ENCODE results near the gene MYL4. TPM values are rescaled to one million over a fixed set of nuclear protein-coding genes. Genes with fewer than 3 reads are reported as not detected.
A peak's percentile ranks its signal among the peaks of the same experiment; 100 is the strongest.
"Not testable (repeated sequence)": the region's sequence is repeated elsewhere in the genome, so short reads cannot be mapped to it uniquely, and the experiment has no call there.

Gene MYL4
- 1.9 TPM for polyA plus RNA-seq (ENCODE audit: insufficient read length)
- long read RNA-seq, donor 1, partial matches to known transcripts: 0 of 2 reads
- long read RNA-seq, donor 1, other reads (novel, unspliced or antisense): 0 of 2 reads
- long read RNA-seq, donor 2, partial matches to known transcripts: 0 of 1 reads
- long read RNA-seq, donor 2, other reads (novel, unspliced or antisense): 0 of 1 reads
- long read RNA-seq, donor 3, partial matches to known transcripts: 0 of 1 reads
- long read RNA-seq, donor 3, other reads (novel, unspliced or antisense): 0 of 1 reads
- long read RNA-seq, donor 4: 0 reads
- long read RNA-seq, donor 5, partial matches to known transcripts: 0 of 3 reads
- long read RNA-seq, donor 5, other reads (novel, unspliced or antisense): 0 of 3 reads
- long read RNA-seq, donor 6, partial matches to known transcripts: 0 of 3 reads
- long read RNA-seq, donor 6, other reads (novel, unspliced or antisense): 0 of 3 reads
- long read RNA-seq, donor 7, partial matches to known transcripts: 0 of 1 reads
- long read RNA-seq, donor 7, other reads (novel, unspliced or antisense): 0 of 1 reads
- long read RNA-seq, donor 8: 0 reads

- DNase-seq: no peak
These were observed at the start of gene MYL4 for GRCh38 chr17:47208744-47209488. Gene MYL4 (plus strand): TSS chr17:47209348. CDS start chr17:47209423, 75 bp downstream.

- no peak for DNase-seq
These were observed 47.0 kb upstream of the MYL4 start for GRCh38 chr17:47162013-47162622.

- no peak for DNase-seq
These were observed 44.9 kb upstream of the MYL4 start for GRCh38 chr17:47164263-47164662.

- DNase-seq: no peak
These were observed 44.0 kb upstream of the MYL4 start for GRCh38 chr17:47165137-47165536.

- not testable (repeated sequence) for DNase-seq
These were observed 42.3 kb upstream of the MYL4 start for GRCh38 chr17:47166854-47167253.

- not testable (repeated sequence) for DNase-seq
These were observed 40.3 kb upstream of the MYL4 start for GRCh38 chr17:47168896-47169295.

- no peak for DNase-seq
These were observed 38.4 kb upstream of the MYL4 start for GRCh38 chr17:47170710-47171109.

- no peak for DNase-seq
These were observed 36.2 kb upstream of the MYL4 start for GRCh38 chr17:47172696-47173565.

- not testable (repeated sequence) for DNase-seq
These were observed 34.3 kb upstream of the MYL4 start for GRCh38 chr17:47174823-47175222.

- no peak for DNase-seq
These were observed 32.7 kb upstream of the MYL4 start for GRCh38 chr17:47176389-47176826.

GRCh38 chr17:47177261-47177660 lies 31.9 kb upstream of the MYL4 start:
- no peak for DNase-seq

- DNase-seq: no peak
These were observed 30.0 kb upstream of the MYL4 start for GRCh38 chr17:47179141-47179540.

- no peak for DNase-seq
These were observed 28.8 kb upstream of the MYL4 start for GRCh38 chr17:47180337-47180736.

GRCh38 chr17:47180988-47181387 lies 28.2 kb upstream of the MYL4 start:
- not testable (repeated sequence) for DNase-seq

GRCh38 chr17:47184681-47185080 lies 24.5 kb upstream of the MYL4 start:
- DNase-seq: no peak

GRCh38 chr17:47188271-47188875 lies 20.8 kb upstream of the MYL4 start:
- DNase-seq: peak; percentile 43

GRCh38 chr17:47188876-47189731 lies 20.0 kb upstream of the MYL4 start, which contains the start of gene CDC27:
Gene CDC27 (minus strand): TSS chr17:47189295. CDS start chr17:47189172, 123 bp downstream.
- peak; percentile 100 for DNase-seq

GRCh38 chr17:47189732-47190237 lies 19.4 kb upstream of the MYL4 start:
- no peak for DNase-seq

- DNase-seq: no peak
These were observed 18.9 kb upstream of the MYL4 start for GRCh38 chr17:47190243-47190642.

GRCh38 chr17:47190770-47191169 lies 18.4 kb upstream of the MYL4 start:
- DNase-seq: no peak
